ENCODE results near the gene GOLGB1. TPM values are rescaled to one million over a fixed set of nuclear protein-coding genes. Genes with fewer than 3 reads are reported as not detected.
"Not testable (repeated sequence)": the region's sequence is repeated elsewhere in the genome, so short reads cannot be mapped to it uniquely, and the experiment has no call there.

Gene GOLGB1
- total and polyA plus RNA-seq, 2 donors from 2014 or later = 26.8 to 79.7 TPM

DNA sequence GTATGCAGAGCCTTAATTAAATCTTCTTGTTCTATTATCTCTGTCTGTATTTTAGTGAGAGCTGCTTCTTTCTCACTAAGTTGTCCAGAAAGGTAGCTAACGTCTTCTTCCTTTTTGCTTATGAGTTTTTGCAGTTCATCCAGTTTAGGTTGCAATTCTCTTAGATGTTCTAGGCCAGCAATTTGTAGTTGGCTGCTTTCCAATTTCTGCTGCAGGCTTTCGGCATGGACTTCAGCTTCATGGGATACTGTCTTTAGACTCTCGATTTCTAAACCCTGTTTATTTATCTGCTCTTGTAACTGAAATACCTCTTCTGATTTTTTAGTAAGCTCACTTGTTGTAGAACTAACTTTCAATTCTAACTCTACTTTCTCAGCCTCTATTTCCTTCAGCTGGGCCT is 53.4 kb downstream of the GOLGB1 start:
- FAIRE-seq = no peak
- Histone ChIP-seq H3K9me3 (ENCODE audit: control insufficient read depth in 2 of 3, insufficient read depth in 1 of 3, low read length in 3 of 3) (no peaks in the 10 kb centered on the region), H3K4me3 (ENCODE audit: low read length in 3 of 3) (no peak overlapping the region), H3K36me3 (ENCODE audit: control insufficient read depth in 2 of 3, insufficient read depth in 3 of 3, low read length in 3 of 3) (peaks cover 10 to 26% (median 23%) of the 10 kb centered on the region in 3 donors), H3K27ac (ENCODE audit: low read depth in 2 of 2, low read length in 2 of 2) (no peak overlapping the region), H3K4me1 (ENCODE audit: control insufficient read depth in 2 of 3, insufficient read depth in 2 of 3, low read depth in 1 of 3, low read length in 3 of 3) (peaks cover 0 to 2% (median 0%) of the 10 kb centered on the region in 3 donors), H3K27me3 (ENCODE audit: control insufficient read depth, insufficient read depth, low read length) (no peaks in the 10 kb centered on the region), H3K9ac (ENCODE audit: low read length in 3 of 3) (no peak overlapping the region)
- intact Hi-C loops (cut with DNase I) = no loop called here
- TF ChIP-seq, protein P1, sequence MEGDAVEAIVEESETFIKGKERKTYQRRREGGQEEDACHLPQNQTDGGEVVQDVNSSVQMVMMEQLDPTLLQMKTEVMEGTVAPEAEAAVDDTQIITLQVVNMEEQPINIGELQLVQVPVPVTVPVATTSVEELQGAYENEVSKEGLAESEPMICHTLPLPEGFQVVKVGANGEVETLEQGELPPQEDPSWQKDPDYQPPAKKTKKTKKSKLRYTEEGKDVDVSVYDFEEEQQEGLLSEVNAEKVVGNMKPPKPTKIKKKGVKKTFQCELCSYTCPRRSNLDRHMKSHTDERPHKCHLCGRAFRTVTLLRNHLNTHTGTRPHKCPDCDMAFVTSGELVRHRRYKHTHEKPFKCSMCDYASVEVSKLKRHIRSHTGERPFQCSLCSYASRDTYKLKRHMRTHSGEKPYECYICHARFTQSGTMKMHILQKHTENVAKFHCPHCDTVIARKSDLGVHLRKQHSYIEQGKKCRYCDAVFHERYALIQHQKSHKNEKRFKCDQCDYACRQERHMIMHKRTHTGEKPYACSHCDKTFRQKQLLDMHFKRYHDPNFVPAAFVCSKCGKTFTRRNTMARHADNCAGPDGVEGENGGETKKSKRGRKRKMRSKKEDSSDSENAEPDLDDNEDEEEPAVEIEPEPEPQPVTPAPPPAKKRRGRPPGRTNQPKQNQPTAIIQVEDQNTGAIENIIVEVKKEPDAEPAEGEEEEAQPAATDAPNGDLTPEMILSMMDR (IDR thresholded peaks at IDR 0.05; ENCODE audit: borderline replicate concordance, extremely low read depth, insufficient read depth) = no peak
- DNase-seq = peak in 1 of 5 donors; percentile 3

DNA sequence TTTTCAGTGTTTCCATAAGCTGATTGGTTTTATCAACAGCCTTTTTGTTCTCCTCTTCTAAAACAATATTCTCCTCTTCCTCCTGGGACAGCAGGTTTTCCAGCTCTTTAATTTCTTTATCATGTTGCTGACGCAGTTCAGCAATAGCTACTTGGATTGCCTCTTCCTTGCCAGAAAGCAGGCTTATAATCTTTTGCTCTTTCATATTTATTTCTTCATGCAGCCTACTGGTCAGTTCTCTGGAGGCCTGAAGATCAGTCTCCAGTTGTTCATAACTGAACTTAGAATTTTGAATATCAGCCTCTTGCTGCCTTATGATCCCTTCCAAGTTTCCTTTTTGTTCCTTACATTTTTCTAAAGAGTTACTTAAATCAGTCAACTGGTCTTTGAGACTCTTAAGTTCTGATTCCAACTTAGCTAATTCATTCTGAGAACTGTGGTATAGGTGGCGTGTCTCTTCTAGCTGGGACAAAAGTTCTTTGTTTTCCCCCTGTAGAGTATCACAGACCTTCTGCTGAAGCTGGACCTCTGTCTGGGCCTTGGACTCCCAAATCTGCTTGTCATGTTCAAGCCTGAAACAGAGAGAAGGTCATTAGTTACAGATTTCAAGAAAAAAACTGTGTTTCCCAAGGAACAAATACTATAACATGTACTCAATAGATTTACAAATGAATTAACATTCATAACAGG is 57.4 kb downstream of the GOLGB1 start:
- H3K36me3 ChIP-seq (ENCODE audit: control insufficient read depth in 2 of 3, insufficient read depth in 3 of 3, low read length in 3 of 3) = peaks cover 13 to 32% (median 18%) of the 10 kb centered on the region in 3 donors
- intact Hi-C loops (cut with DNase I) = no loop called here
- no peak for FAIRE-seq

DNA sequence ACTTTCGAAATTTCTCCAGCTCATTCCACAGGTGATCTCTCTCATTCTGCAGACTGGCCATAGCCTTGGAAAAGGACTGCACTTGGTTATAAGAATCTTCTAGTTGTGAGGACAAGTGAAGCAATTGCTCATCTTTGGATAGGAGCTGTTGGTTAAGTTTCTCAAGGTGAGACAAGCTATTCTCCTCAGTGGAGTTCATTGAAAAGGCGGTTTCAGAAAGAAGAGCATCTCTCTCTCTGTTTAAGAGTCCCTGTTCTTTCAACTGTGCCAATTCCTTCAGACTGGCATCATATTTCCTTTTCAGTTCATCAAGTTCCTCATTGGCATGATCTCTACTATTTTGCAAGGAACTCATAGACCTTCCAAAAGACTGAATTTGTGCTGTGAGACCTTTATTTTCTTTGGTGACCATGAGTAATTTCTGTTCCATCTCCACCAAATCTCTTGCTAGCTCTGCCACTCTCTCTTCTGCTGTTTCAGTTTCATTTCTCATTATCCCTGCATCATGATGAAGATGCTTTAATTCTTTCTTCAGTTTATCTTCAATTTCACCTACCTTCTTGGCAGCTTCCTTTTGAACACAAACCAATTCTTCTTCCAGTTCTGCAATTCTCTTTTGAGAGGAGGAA is 58.6 kb downstream of the GOLGB1 start:
- Histone ChIP-seq H3K4me1 (ENCODE audit: control insufficient read depth in 2 of 3, insufficient read depth in 2 of 3, low read depth in 1 of 3, low read length in 3 of 3) (no peaks in the 10 kb centered on the region), H3K27me3 (ENCODE audit: control insufficient read depth, insufficient read depth, low read length) (no peaks in the 10 kb centered on the region), H3K9me3 (ENCODE audit: control insufficient read depth in 2 of 3, insufficient read depth in 1 of 3, low read length in 3 of 3) (no peaks in the 10 kb centered on the region), H3K9ac (ENCODE audit: low read length in 3 of 3) (no peak overlapping the region), H3K36me3 (ENCODE audit: control insufficient read depth in 2 of 3, insufficient read depth in 3 of 3, low read length in 3 of 3) (peaks cover 13 to 35% (median 17%) of the 10 kb centered on the region in 3 donors), H3K4me3 (ENCODE audit: low read length in 3 of 3) (no peak overlapping the region), H3K27ac (ENCODE audit: low read depth in 2 of 2, low read length in 2 of 2) (no peak overlapping the region)
- intact Hi-C loops (cut with DNase I) = no loop called here
- TF ChIP-seq, protein P1 (IDR thresholded peaks at IDR 0.05; ENCODE audit: borderline replicate concordance, extremely low read depth, insufficient read depth) = no peak
- DNase-seq = no peak
- FAIRE-seq = no peak

More for the DNA sequence above, 57.4 kb downstream of the GOLGB1 start:
- TF ChIP-seq, protein P1 (IDR thresholded peaks at IDR 0.05; ENCODE audit: borderline replicate concordance, extremely low read depth, insufficient read depth) = no peak
- no peak for DNase-seq
- H3K27me3 ChIP-seq (ENCODE audit: control insufficient read depth, insufficient read depth, low read length) = no peaks in the 10 kb centered on the region
- H3K27ac ChIP-seq (ENCODE audit: low read depth in 2 of 2, low read length in 2 of 2) = no peak overlapping the region
- H3K9me3 ChIP-seq (ENCODE audit: control insufficient read depth in 2 of 3, insufficient read depth in 1 of 3, low read length in 3 of 3) = no peaks in the 10 kb centered on the region
- no peak overlapping the region for H3K9ac ChIP-seq (ENCODE audit: low read length in 3 of 3)
- H3K4me3 ChIP-seq (ENCODE audit: low read length in 3 of 3) = no peak overlapping the region
- H3K4me1 ChIP-seq (ENCODE audit: control insufficient read depth in 2 of 3, insufficient read depth in 2 of 3, low read depth in 1 of 3, low read length in 3 of 3) = peaks cover 0 to 2% (median 0%) of the 10 kb centered on the region in 3 donors

DNA sequence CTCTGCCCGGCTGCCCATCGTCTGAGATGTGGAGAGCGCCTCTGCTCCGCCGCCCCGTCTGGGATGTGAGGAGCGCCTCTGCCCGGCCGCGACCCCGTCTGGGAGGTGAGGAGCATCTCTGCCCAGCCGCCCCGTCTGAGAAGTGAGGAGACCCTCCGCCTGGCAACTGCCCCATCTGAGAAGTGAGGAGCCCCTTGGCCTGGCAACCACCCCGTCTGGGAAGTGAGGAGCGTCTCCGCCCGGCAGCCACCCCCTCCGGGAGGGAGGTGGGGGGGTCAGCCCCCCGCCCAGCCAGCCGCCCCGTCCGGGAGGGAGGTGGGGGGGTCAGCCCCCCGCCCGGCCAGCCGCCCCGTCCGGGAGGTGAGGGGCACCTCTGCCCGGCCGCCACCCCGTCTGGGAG is 60.8 kb downstream of the GOLGB1 start:
- H3K9ac ChIP-seq (ENCODE audit: low read length in 3 of 3); H3K9me3 ChIP-seq (ENCODE audit: control insufficient read depth in 2 of 3, insufficient read depth in 1 of 3, low read length in 3 of 3); H3K4me3 ChIP-seq (ENCODE audit: low read length in 3 of 3); DNase-seq; H3K4me1 ChIP-seq (ENCODE audit: control insufficient read depth in 2 of 3, insufficient read depth in 2 of 3, low read depth in 1 of 3, low read length in 3 of 3); FAIRE-seq; intact Hi-C loops (cut with DNase I); H3K27ac ChIP-seq (ENCODE audit: low read depth in 2 of 2, low read length in 2 of 2); H3K27me3 ChIP-seq (ENCODE audit: control insufficient read depth, insufficient read depth, low read length): not testable (repeated sequence)
- peaks cover 12 to 35% (median 14%) of the 10 kb centered on the region in 3 donors for H3K36me3 ChIP-seq (ENCODE audit: control insufficient read depth in 2 of 3, insufficient read depth in 3 of 3, low read length in 3 of 3)

Measured in kidney (tissue), 14 donors.